IPS-20b (cell line): Measurements from ENCODE around the gene UTY.
"Not testable (repeated sequence)": the region's sequence is repeated elsewhere in the genome, so short reads cannot be mapped to it uniquely, and the experiment has no call there.

Source experiments
- H3K27ac ChIP-seq: one replicate; pipeline ENCODE4 v1.5.1; 2013; ENCODE audit warnings: low read length
- H3K27me3 ChIP-seq: 2 replicates; pipeline ENCODE4 v1.6.1; 2013; ENCODE audit warnings: mild to moderate bottlenecking, low read length, inconsistent platforms; ENCODE audit not compliant: insufficient read depth
- H3K36me3 ChIP-seq: 2 replicates; pipeline ENCODE4 v1.6.1; 2013; ENCODE audit warnings: low read depth, mild to moderate bottlenecking, inconsistent platforms, low read length, moderate library complexity; ENCODE audit not compliant: insufficient read depth
- H3K4me1 ChIP-seq: 2 replicates; pipeline ENCODE4 v1.6.1; 2013; ENCODE audit warnings: mild to moderate bottlenecking, control low read depth, inconsistent platforms, low read length, moderate library complexity; ENCODE audit not compliant: insufficient read depth
- H3K4me3 ChIP-seq: 2 replicates; pipeline ENCODE4 v1.5.1; 2013; ENCODE audit warnings: mild to moderate bottlenecking, low read length, inconsistent platforms
- H3K9ac ChIP-seq: 2 replicates; pipeline ENCODE4 v1.6.1; 2013; ENCODE audit warnings: low read depth, mild to moderate bottlenecking, inconsistent platforms, low read length, moderate library complexity
- H3K9me3 ChIP-seq: 2 replicates; pipeline ENCODE4 v1.6.1; 2013; ENCODE audit warnings: mild to moderate bottlenecking, low read depth, low read length, inconsistent platforms; ENCODE audit not compliant: insufficient read depth

UTY gene

GRCh38 chrY:13291199-13291598, 188.6 kb downstream of the UTY start:
- Histone ChIP-seq H3K36me3 (peaks cover 70% of the 10 kb centered on the region), H3K9ac (no peak overlapping the region), H3K27me3 (no peaks in the 10 kb centered on the region), H3K9me3 (peaks cover 6% of the 10 kb centered on the region; the same call in 1 of the 2 replicates), H3K4me1 (peaks cover 9% of the 10 kb centered on the region; the same call in 1 of the 2 replicates), H3K4me3 (no peak overlapping the region), H3K27ac (no peak overlapping the region)

DNA sequence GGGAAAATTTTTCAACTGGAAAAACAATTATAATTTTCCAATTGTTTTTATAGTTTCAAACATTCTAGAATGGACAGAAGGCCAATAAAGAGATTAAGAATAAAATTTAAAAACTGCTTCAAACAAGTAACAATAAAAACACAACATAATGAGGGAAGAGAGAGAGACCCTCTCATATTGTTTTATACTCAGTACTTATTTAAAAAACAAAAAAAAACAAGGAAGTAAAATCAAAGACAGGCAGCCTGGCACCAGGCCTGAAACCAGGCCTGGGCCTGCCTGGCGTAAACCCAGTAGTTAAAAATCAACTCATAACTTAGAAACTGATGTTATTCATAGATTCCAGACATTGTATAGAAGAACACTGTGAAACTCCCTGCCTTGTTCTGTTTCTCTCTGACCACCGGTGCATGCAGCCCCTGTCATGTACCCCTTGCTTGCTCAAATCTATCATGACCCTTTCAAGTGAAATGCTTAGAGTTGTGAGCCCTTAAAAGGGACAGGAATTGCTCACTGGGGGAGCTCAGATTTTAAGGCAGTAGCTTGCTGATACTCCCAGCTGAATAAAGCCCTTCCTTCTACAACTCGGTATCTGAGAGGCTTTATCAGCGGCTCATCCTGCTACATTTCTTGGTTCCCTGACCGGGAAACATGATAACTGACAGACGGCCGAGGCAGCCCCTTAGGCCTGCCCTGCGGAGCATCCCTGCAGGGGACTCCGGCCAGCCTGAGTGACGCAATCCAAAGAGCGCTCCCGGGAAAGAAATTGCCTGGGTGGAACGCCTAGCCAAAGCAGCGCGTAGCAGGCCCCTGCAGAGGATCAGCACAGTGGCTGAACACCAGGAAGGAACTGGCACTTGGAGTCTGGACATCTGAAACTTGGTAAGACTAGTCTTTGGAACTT, 197.4 kb downstream of the UTY start:
- H3K4me3 ChIP-seq, H3K27ac ChIP-seq, H3K27me3 ChIP-seq, H3K9me3 ChIP-seq, H3K9ac ChIP-seq, H3K4me1 ChIP-seq: not testable (repeated sequence)
- peaks cover 27% of the 10 kb centered on the region; the same call in 1 of the 2 replicates for H3K36me3 ChIP-seq

DNA sequence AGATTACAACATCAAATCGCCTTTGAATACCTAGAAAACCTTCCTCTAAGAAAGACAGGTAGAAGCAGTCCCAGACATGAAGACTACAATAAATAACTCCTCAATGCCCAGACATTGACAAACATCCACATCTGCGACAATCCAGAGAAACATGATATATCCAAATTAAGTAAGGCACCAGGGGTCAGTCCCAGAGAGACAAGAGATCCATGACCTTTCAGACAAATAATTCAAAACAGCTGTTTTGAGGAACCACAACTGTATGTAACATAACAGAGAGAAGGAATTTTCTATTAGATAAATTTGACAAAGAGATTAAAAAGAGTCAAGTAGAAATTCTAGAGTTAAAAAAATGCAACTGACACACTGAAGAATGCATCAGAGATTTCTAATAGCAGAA, 200.3 kb downstream of the UTY start:
- H3K27ac ChIP-seq = no peak overlapping the region
- H3K9ac ChIP-seq = no peak overlapping the region
- H3K4me1 ChIP-seq = no peaks in the 10 kb centered on the region
- peaks cover 22% of the 10 kb centered on the region; the same call in 1 of the 2 replicates for H3K36me3 ChIP-seq
- H3K4me3 ChIP-seq = no peak overlapping the region
- H3K9me3 ChIP-seq = no peaks in the 10 kb centered on the region
- H3K27me3 ChIP-seq = no peaks in the 10 kb centered on the region

DNA sequence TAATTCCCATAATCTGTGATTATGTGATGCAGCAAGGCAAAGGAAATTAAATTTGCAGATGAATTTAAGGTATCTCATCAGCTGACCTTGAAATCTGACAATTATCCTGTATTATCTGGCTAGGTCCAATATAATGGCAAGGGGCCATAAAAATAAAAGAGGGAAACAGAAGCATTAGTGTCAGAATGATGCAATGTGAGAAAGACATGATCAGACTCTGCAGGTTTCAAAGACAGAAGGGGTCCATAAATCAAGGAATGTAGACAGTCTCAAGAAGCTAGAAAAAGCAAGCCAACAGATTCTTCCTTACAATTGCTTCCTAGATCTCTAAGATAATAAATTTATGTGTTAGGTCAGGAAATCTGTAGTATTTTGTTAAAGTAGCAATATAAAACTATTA, 208.1 kb downstream of the UTY start:
- Histone ChIP-seq H3K27ac (no peak overlapping the region), H3K4me1 (no peaks in the 10 kb centered on the region), H3K4me3 (no peak overlapping the region), H3K36me3 (peaks cover 31% of the 10 kb centered on the region; the same call in 1 of the 2 replicates), H3K9ac (no peak overlapping the region), H3K9me3 (peaks cover 7% of the 10 kb centered on the region; the same call in 1 of the 2 replicates), H3K27me3 (no peaks in the 10 kb centered on the region)

GRCh38 chrY:13253941-13254440, 225.8 kb downstream of the UTY start:
- H3K9ac ChIP-seq, H3K9me3 ChIP-seq, H3K27me3 ChIP-seq, H3K27ac ChIP-seq, H3K4me1 ChIP-seq, H3K4me3 ChIP-seq: not testable (repeated sequence)
- peaks cover 18% of the 10 kb centered on the region; the same call in 1 of the 2 replicates for H3K36me3 ChIP-seq

DNA sequence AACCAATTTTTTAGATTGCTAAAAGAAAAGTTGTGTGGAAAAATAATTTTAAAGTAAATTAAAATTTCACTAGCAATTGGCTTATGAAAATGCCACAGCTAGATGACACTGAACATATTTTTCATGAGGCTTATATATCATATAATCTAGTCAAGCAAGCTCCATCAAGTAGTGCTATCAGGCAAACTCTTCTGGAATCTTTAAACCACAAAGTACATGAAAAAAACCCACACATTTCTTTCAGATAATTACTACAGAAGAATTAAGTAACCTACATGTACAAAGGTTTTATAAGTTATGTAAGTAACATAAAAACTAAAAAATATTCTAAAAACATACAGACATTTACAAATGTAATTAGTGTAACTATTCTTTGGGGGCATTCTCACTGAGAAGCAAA, 229.4 kb downstream of the UTY start:
- Histone ChIP-seq H3K4me1 (no peaks in the 10 kb centered on the region), H3K36me3 (peaks cover 13% of the 10 kb centered on the region; the same call in 1 of the 2 replicates), H3K9me3 (no peaks in the 10 kb centered on the region), H3K9ac (no peak overlapping the region), H3K4me3 (no peak overlapping the region), H3K27me3 (no peaks in the 10 kb centered on the region), H3K27ac (no peak overlapping the region)

GRCh38 chrY:13243716-13244115, 236.1 kb downstream of the UTY start:
- no peaks in the 10 kb centered on the region for H3K36me3 ChIP-seq
- no peak overlapping the region for H3K27ac ChIP-seq
- H3K9ac ChIP-seq = no peak overlapping the region
- no peak overlapping the region for H3K4me3 ChIP-seq
- no peaks in the 10 kb centered on the region for H3K9me3 ChIP-seq
- no peaks in the 10 kb centered on the region for H3K4me1 ChIP-seq
- no peaks in the 10 kb centered on the region for H3K27me3 ChIP-seq

DNA sequence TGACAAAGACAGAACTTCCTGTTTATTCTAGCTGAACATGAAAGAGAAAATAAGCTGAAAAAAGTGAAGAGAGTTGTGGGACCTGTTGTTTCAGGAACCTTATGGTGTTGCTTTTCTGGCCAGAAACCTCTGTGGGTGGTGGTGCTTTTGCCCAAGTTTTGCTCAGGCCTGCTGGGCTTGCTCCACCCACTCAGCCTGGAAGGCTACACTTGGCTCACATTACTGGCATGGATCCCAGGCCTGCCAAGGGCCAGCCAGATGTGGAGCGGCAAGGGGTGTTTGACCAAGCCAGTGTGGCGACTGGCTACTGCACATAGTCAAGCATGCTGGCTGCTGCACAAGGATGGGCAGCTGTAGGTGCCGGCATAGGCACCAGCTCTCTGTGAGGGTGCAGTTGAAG, 245.9 kb downstream of the UTY start:
- no peak overlapping the region for H3K27ac ChIP-seq
- H3K36me3 ChIP-seq = peaks cover 11% of the 10 kb centered on the region; the same call in 1 of the 2 replicates
- H3K4me3 ChIP-seq = no peak overlapping the region
- no peaks in the 10 kb centered on the region for H3K4me1 ChIP-seq
- peaks cover 5% of the 10 kb centered on the region; the same call in 1 of the 2 replicates for H3K9me3 ChIP-seq
- no peaks in the 10 kb centered on the region for H3K27me3 ChIP-seq
- H3K9ac ChIP-seq = no peak overlapping the region

DNA sequence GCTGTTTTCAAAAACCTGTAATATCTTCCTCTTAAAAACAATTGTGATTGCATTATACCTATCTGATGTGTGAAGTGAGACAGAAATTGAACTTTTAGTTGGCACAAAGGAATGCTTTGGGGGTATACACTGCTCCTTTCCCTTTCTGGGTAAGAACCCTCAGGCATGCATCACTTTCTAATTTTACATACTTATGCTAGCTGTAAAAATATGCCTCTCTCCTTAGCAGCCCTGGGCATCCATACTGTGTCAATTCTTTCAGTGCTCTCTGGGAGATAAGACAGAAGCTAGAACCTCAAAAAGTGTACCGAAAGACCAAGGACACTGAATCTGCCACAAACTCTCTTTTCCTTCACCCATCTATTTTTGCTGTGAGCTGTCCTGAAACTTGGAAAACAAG, 246.7 kb downstream of the UTY start:
- Histone ChIP-seq H3K36me3 (peaks cover 11% of the 10 kb centered on the region; the same call in 1 of the 2 replicates), H3K9ac (no peak overlapping the region), H3K27me3 (no peaks in the 10 kb centered on the region), H3K4me1 (no peaks in the 10 kb centered on the region), H3K4me3 (no peak overlapping the region), H3K9me3 (peaks cover 5% of the 10 kb centered on the region; the same call in 1 of the 2 replicates), H3K27ac (no peak overlapping the region)

DNA sequence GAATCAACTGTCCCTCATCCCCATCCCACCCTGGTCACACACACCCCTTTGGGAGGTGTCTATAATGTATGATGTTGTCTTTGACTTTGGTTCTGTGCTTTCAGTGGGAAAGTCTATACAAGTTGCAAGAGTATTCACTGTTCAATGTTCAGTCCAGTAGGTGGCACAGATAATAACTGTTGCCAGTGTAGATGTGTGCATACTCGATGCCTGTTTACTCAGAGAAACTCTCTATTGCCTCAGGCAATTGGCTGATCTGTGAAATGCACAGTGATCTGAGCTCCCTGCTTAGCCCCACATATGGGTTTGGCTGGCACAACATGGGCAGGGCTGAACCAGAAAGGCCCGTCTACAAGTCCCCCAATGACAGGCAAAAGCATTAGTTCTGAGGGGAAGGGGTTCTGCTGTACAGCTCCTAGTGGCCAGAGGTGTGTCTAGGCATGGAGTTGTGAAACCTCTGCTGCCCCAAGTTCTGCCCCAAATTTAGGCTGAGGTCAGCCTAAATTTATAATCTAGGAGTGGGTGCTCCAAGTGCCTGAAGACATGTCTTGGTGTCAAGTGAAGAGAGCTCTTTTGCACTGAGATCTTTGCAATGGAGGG, 252.4 kb downstream of the UTY start:
- Histone ChIP-seq H3K4me1 (no peaks in the 10 kb centered on the region), H3K9ac (no peak overlapping the region), H3K9me3 (no peaks in the 10 kb centered on the region), H3K36me3 (no peaks in the 10 kb centered on the region), H3K4me3 (no peak overlapping the region), H3K27me3 (no peaks in the 10 kb centered on the region), H3K27ac (no peak overlapping the region)

- H3K27ac ChIP-seq = no peak overlapping the region
- no peaks in the 10 kb centered on the region for H3K9me3 ChIP-seq
- H3K27me3 ChIP-seq = no peaks in the 10 kb centered on the region
- no peaks in the 10 kb centered on the region for H3K4me1 ChIP-seq
- no peaks in the 10 kb centered on the region for H3K36me3 ChIP-seq
- H3K9ac ChIP-seq = no peak overlapping the region
- no peak overlapping the region for H3K4me3 ChIP-seq
These were observed 268.7 kb downstream of the UTY start for GRCh38 chrY:13210961-13211646.
